OCI-LY3 (cell line): ENCODE results near the gene KLHL21.

Source experiments
- CTCF ChIP-seq: fragments of 200-600, 300-600 bp; sonication (generic); IDR thresholded peaks from 2 replicates; pipeline ENCODE4 v1.5.1; 2014; ENCODE audit warnings: antibody characterized with exemption, low read length, low read depth
- EZH2phosphoT487 ChIP-seq: fragments of 200-600 bp; shearing (Covaris generic); IDR thresholded peaks from 2 replicates; pipeline ENCODE4 v1.6.1; 2018; ENCODE audit warnings: antibody characterized with exemption, mixed run types, low read depth

DNA sequence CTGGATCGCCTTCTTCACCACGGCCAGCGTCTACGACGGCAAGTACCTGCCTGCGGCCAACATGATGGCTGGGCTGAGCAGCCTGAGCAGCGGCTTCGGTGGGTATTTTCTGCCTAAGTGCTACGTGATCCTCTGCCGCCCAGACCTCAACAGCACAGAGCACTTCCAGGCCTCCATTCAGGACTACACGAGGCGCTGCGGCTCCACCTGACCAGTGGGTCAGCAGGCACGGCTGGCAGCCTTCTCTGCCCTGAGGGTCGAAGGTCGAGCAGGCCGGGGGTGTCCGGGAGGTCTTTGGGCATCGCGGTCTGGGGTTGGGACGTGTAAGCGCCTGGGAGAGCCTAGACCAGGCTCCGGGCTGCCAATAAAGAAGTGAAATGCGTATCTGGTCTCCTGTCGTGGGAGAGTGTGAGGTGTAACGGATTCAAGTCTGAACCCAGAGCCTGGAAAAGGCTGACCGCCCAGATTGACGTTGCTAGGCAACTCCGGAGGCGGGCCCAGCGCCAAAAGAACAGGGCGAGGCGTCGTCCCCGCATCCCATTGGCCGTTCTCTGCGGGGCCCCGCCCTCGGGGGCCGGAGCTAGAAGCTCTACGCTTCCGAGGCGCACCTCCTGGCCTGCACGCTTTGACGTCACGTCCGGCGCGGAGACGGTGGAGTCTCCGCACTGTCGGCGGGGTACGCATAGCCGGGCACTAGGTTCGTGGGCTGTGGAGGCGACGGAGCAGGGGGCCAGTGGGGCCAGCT, 23.1 kb downstream of the KLHL21 start, which contains the start of gene ZBTB48:
- TF ChIP-seq CTCF (no peak), EZH2phosphoT487 (no peak)
